Transverse colon (tissue), 3 donors: Measurements from ENCODE around the gene TMEM44.

Source experiments
- POLR2A ChIP-seq: fragments of 450-650 bp; IDR thresholded peaks from one replicate; pipeline ENCODE4 v1.6.1; 2016; ENCODE audit warnings: antibody characterized with exemption, mild to moderate bottlenecking, moderate library complexity
- TF ChIP-seq, protein P1 (sequence below), 5 experiments: fragments of 200-600 bp in 3 of 5; fragments of 450-650 bp in 2 of 5; sonication (generic) in 3 of 5; IDR thresholded peaks; 1 replicate in 2 of 5; 2 replicates in 3 of 5; pipeline ENCODE4 v1.5.1; 2016 to 2017; ENCODE audit warnings: antibody characterized with exemption in 5 of 5, inconsistent platforms in 3 of 5, mild to moderate bottlenecking in 2 of 5, moderate library complexity in 1 of 5

- TF ChIP-seq, protein P1, sequence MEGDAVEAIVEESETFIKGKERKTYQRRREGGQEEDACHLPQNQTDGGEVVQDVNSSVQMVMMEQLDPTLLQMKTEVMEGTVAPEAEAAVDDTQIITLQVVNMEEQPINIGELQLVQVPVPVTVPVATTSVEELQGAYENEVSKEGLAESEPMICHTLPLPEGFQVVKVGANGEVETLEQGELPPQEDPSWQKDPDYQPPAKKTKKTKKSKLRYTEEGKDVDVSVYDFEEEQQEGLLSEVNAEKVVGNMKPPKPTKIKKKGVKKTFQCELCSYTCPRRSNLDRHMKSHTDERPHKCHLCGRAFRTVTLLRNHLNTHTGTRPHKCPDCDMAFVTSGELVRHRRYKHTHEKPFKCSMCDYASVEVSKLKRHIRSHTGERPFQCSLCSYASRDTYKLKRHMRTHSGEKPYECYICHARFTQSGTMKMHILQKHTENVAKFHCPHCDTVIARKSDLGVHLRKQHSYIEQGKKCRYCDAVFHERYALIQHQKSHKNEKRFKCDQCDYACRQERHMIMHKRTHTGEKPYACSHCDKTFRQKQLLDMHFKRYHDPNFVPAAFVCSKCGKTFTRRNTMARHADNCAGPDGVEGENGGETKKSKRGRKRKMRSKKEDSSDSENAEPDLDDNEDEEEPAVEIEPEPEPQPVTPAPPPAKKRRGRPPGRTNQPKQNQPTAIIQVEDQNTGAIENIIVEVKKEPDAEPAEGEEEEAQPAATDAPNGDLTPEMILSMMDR (IDR thresholded peaks at IDR 0.05): no peak
- no peak for TF ChIP-seq POLR2A
Observed at GRCh38 chr3:194588741-194589140, 44.5 kb downstream of the TMEM44 start.
